Liver (tissue), 3 donors: ENCODE measurements around the gene ADGRV1.

Source experiments
- CTCF ChIP-seq: fragments of 150-350 bp; IDR thresholded peaks from 2 replicates; pipeline ENCODE4 v1.5.1; 2017; ENCODE audit warnings: improper control_type of control experiment, low read depth, low read length; ENCODE audit not compliant: missing input control
- EGR1 ChIP-seq, 2 donors: IDR thresholded peaks; 2 replicates each; pipeline ENCODE4 v1.6.1; 2016 to 2018; ENCODE audit warnings: antibody characterized with exemption in 2 of 2, low read depth in 2 of 2
- JUND ChIP-seq, 2 donors: IDR thresholded peaks; 2 replicates each; pipeline ENCODE4 v1.6.1; 2016; ENCODE audit warnings: antibody characterized with exemption in 2 of 2
- MAX ChIP-seq: IDR thresholded peaks from 2 replicates; pipeline ENCODE4 v1.6.1; 2016; ENCODE audit warnings: antibody characterized with exemption
- NR2F2 ChIP-seq: IDR thresholded peaks from 2 replicates; pipeline ENCODE4 v1.6.1; 2016; ENCODE audit warnings: antibody characterized with exemption
- SP1 ChIP-seq: IDR thresholded peaks from 2 replicates; pipeline ENCODE4 v1.6.1; 2018; ENCODE audit warnings: antibody characterized with exemption, mild to moderate bottlenecking
- YY1 ChIP-seq: IDR thresholded peaks from 2 replicates; pipeline ENCODE4 v1.6.1; 2016; ENCODE audit warnings: antibody characterized with exemption, mild to moderate bottlenecking
- TF ChIP-seq, protein P1 (sequence below): IDR thresholded peaks from 2 replicates; pipeline ENCODE4 v1.6.1; 2016; ENCODE audit warnings: antibody characterized with exemption, mild to moderate bottlenecking
- donor health status: healthy.
- donor health status: healthy.

DNA sequence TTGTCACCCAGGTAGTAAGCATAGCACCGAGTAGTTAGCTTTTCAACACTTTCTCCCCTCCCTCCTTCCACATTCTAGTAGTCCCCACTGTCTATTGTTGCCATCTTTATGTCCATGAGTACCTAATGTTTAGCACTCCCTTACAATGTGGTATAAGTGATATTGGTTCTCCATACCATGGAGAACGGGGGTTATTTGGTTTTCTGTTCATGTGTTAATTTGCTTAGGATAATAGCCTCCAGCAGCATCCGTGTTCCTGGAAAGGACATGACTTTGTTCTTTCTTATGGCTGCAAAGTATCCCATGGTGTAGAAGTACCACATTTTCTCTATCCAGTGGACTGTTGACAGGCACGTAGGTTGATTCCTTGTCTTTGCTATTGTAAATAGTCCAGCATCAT lies 353.9 kb downstream of the ADGRV1 start:
- TF ChIP-seq EGR1 (IDR thresholded peaks at IDR 0.05; ENCODE audit: low read depth in 2 of 2) (no peak), NR2F2 (no peak), YY1 (no peak), CTCF (no peak), MAX (no peak), SP1 (no peak), JUND (IDR thresholded peaks at IDR 0.05) (no peak)
- TF ChIP-seq, protein P1, sequence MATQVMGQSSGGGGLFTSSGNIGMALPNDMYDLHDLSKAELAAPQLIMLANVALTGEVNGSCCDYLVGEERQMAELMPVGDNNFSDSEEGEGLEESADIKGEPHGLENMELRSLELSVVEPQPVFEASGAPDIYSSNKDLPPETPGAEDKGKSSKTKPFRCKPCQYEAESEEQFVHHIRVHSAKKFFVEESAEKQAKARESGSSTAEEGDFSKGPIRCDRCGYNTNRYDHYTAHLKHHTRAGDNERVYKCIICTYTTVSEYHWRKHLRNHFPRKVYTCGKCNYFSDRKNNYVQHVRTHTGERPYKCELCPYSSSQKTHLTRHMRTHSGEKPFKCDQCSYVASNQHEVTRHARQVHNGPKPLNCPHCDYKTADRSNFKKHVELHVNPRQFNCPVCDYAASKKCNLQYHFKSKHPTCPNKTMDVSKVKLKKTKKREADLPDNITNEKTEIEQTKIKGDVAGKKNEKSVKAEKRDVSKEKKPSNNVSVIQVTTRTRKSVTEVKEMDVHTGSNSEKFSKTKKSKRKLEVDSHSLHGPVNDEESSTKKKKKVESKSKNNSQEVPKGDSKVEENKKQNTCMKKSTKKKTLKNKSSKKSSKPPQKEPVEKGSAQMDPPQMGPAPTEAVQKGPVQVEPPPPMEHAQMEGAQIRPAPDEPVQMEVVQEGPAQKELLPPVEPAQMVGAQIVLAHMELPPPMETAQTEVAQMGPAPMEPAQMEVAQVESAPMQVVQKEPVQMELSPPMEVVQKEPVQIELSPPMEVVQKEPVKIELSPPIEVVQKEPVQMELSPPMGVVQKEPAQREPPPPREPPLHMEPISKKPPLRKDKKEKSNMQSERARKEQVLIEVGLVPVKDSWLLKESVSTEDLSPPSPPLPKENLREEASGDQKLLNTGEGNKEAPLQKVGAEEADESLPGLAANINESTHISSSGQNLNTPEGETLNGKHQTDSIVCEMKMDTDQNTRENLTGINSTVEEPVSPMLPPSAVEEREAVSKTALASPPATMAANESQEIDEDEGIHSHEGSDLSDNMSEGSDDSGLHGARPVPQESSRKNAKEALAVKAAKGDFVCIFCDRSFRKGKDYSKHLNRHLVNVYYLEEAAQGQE = no peak
